Endothelial cell of umbilical vein (primary cell): ENCODE results near the gene PGP. TPM values are rescaled to one million over a fixed set of nuclear protein-coding genes. Genes with fewer than 3 reads are reported as not detected.

Source experiments
- BruUV-seq: library from RNA; stranded (reverse); fragments of 400-500 nt; replicated peaks from 2 replicates; lab custom pipeline; 2021; lab: Mats Ljungman, UMichigan
- CTCF ChIA-PET: fragments of 300-600, 350-600 bp; sonication (Branson Sonifier 250); formaldehyde crosslinking; loops from one replicate; lab custom pipeline; 2021; ENCODE audit warnings: antibody characterized with exemption, inconsistent platforms; lab: Charles Lee
- POLR2A ChIA-PET: fragments of 300-600, 350-600 bp; sonication (Branson Sonifier 250); formaldehyde crosslinking; loops from one replicate; lab custom pipeline; 2021; ENCODE audit warnings: antibody characterized with exemption, inconsistent platforms; lab: Charles Lee
- DNase-seq: peaks from one replicate; pipeline ENCODE4 v3.0.0-alpha.2; 2011; ENCODE audit warnings: low read depth, low spot score
- FAIRE-seq: peaks from 2 replicates; lab custom pipeline; 2011; peaks lifted over from hg19 to GRCh38; lab: Jason Lieb, UNC
- H2AFZ ChIP-seq: 2 replicates; pipeline ENCODE4 v1.6.0; 2012; ENCODE audit warnings: low read depth, low read length, control low read depth, inconsistent platforms
- H3K27ac ChIP-seq: 2 replicates; pipeline ENCODE4 v1.5.1; 2011; ENCODE audit warnings: low read depth, mild to moderate bottlenecking, control low read depth, low read length, moderate library complexity; ENCODE audit not compliant: insufficient read depth
- H3K27me3 ChIP-seq, 2 experiments: 2 replicates each; pipeline versions ENCODE4 v1.6.0 to v1.6.1; 2011; ENCODE audit warnings: low read length in 2 of 2, mixed read lengths in 1 of 2; ENCODE audit not compliant: control insufficient read depth in 2 of 2, insufficient read depth in 2 of 2
- H3K36me3 ChIP-seq, 2 experiments: 2 replicates in 1 of 2; 3 replicates in 1 of 2; pipeline ENCODE4 v1.5.1; 2011; ENCODE audit warnings: low read length in 2 of 2, mild to moderate bottlenecking in 1 of 2, moderate library complexity in 1 of 2; ENCODE audit not compliant: control insufficient read depth in 2 of 2, insufficient read depth in 2 of 2; ENCODE audit errors: extremely low read depth in 1 of 2
- H3K4me1 ChIP-seq: 3 replicates; pipeline ENCODE4 v1.5.1; 2011; ENCODE audit warnings: mild to moderate bottlenecking, low read length; ENCODE audit not compliant: control insufficient read depth, insufficient read depth; ENCODE audit errors: extremely low read depth
- H3K4me2 ChIP-seq: 2 replicates; pipeline ENCODE4 v1.6.1; 2011; ENCODE audit warnings: low read length, control low read depth, mixed read lengths; ENCODE audit not compliant: insufficient read depth
- H3K4me3 ChIP-seq, 3 experiments: fragments of 200-600 bp in 1 of 3; sonication (generic), shearing (Covaris generic) in 1 of 3; replicated peaks in 1 of 3; 2 replicates each; pipeline ENCODE4 v1.5.1; 2011 to 2016; ENCODE audit warnings: control low read depth in 3 of 3, low read length in 3 of 3, mild to moderate bottlenecking in 2 of 3, inconsistent platforms in 1 of 3, low read depth in 1 of 3, moderate library complexity in 1 of 3; ENCODE audit not compliant: insufficient read depth in 1 of 3
- H3K79me2 ChIP-seq: 2 replicates; pipeline ENCODE4 v1.6.0; 2012; ENCODE audit warnings: low read length, inconsistent platforms; ENCODE audit not compliant: control insufficient read depth, insufficient read depth
- H3K9ac ChIP-seq: replicated peaks from 2 replicates; pipeline ENCODE3; 2011; ENCODE audit warnings: low read length, control low read depth; ENCODE audit not compliant: insufficient read depth; ENCODE audit errors: extremely low read depth
- H3K9me1 ChIP-seq: replicated peaks from 3 replicates; pipeline ENCODE4 v1.6.0; 2011; ENCODE audit warnings: mild to moderate bottlenecking, low read length; ENCODE audit not compliant: control insufficient read depth, insufficient read depth; ENCODE audit errors: extremely low read depth
- H3K9me3 ChIP-seq: replicated peaks from 2 replicates; pipeline ENCODE4 v1.5.1; 2012; ENCODE audit warnings: low read length, inconsistent platforms; ENCODE audit not compliant: control insufficient read depth, insufficient read depth
- H4K20me1 ChIP-seq: replicated peaks from 2 replicates; pipeline ENCODE3; 2011; ENCODE audit warnings: mild to moderate bottlenecking, low read length; ENCODE audit not compliant: control insufficient read depth, insufficient read depth; ENCODE audit errors: extremely low read depth
- MYC ChIP-seq: IDR thresholded peaks from one replicate; pipeline ENCODE4 v1.6.1; 2011; ENCODE audit warnings: mild to moderate bottlenecking, low read depth, low read length
- POLR2AphosphoS5 ChIP-seq: IDR thresholded peaks from 2 replicates; pipeline ENCODE4 v1.6.1; 2012; ENCODE audit warnings: low read depth, mild to moderate bottlenecking, control low read depth, low read length, moderate library complexity; ENCODE audit not compliant: insufficient read depth
- dilution Hi-C: fragments of 300-500 bp; cut with MboI; formaldehyde crosslinking; loops from one replicate; pipeline ENCODE4 v1.15.0; 2019; ENCODE audit warnings: low sequenced_read_pairs; ENCODE audit not compliant: extremely low pct_ligation_motif_present
- intact Hi-C: fragments of 100-400 bp; cut with micrococcal nuclease; formaldehyde crosslinking; loops from one replicate; pipeline ENCODE4 v1.10.0; 2022
- polyA plus RNA-seq, 4 experiments: library from polyadenylated mRNA; depleted of rRNA in 3 of 4; stranded (reverse) in 3 of 4; unstranded in 1 of 4; fragments of >200 nt; gene quantifications; 2 replicates each; pipeline versions ENCODE4 v1.2.1 to v1.2.3, GENCODE V29; 2011 to 2012; ENCODE audit warnings: missing spikeins in 1 of 4
- total RNA-seq: library from RNA; stranded (reverse); gene quantifications from 2 replicates; pipeline ENCODE4 v1.2.3, GENCODE V29; 2021
- TF ChIP-seq, protein P1 (sequence below), 2 donors: IDR thresholded peaks; 1 replicate in 1 of 2; 2 replicates in 1 of 2; pipeline ENCODE4 v1.5.1; 2011; ENCODE audit warnings: low read length in 2 of 2, mild to moderate bottlenecking in 2 of 2, moderate library complexity in 2 of 2, control low read depth in 1 of 2, inconsistent platforms in 1 of 2, low read depth in 1 of 2; ENCODE audit not compliant: insufficient read depth in 1 of 2; ENCODE audit errors: extremely low read depth in 1 of 2

PGP gene
- total and polyA plus RNA-seq, 2 donors (not counting 3 experiments of a cell fraction or from before 2014, with no cell fraction given) = 28.5 to 29.6 TPM

DNA sequence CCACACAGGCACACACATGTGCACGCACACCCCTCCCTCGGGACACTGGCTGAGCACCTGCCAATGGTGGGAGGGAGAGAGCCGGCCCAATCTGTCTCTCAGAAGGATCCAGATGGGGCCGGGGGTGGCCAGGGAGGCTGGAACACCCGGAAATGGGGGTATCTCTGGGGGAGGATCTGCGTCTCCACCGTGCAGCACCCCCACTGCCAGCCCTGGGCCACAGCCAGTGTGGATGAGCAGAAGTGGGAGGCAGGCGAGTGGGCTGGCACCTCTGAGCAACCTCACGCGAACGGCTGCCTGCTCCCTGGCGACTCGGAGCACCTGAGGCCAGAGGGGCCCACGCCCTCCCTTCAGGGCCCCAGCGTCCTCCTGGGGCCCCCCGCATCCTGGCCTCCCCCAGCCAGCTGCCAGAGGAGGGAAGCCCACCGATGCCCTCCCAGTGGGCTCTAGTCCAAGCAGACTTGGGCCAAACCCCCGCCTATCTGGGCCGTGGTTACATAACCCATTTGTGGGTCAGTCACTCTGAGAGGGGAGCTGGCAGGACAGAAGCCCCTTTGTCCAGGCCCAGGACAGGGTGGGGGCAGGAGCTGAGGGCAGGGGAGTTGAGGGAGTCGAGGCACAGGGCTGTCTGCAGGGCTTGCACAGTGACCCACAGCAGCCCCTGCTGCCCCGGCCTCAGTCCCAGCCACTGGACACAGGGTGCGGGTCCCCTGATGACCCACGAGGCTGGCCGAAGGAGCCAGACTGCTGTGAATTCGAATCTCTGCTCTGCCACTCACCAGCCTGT, 23.8 kb downstream of the PGP start:
- BruUV-seq = no TSS peak
- Histone ChIP-seq H3K9me1 (no peaks in the 10 kb centered on the region), H3K4me1 (no peaks in the 10 kb centered on the region), H3K4me3 (no peak overlapping the region), H4K20me1 (no peaks in the 10 kb centered on the region), H3K4me2 (no peak overlapping the region), H3K36me3 (no peaks in the 10 kb centered on the region), H3K79me2 (no peaks in the 10 kb centered on the region), H2AFZ (no peak overlapping the region), H3K27ac (no peak overlapping the region), H3K9me3 (no peaks in the 10 kb centered on the region), H3K27me3 (peaks cover 10 to 13% of the 10 kb centered on the region in 2 experiments), H3K9ac (no peak overlapping the region)
- CTCF ChIA-PET = no interaction called here
- POLR2A ChIA-PET = interaction anchor here (0.9 kb wide), 1 partner anchor 35 kb away, joined by 4 read pairs; the partner anchor contains the start of gene TRAF7
- DNase-seq = no peak
- intact Hi-C loops = no loop called here
- dilution Hi-C loops = no loop called here
- TF ChIP-seq MYC (no peak), POLR2AphosphoS5 (no peak)
- TF ChIP-seq, protein P1, sequence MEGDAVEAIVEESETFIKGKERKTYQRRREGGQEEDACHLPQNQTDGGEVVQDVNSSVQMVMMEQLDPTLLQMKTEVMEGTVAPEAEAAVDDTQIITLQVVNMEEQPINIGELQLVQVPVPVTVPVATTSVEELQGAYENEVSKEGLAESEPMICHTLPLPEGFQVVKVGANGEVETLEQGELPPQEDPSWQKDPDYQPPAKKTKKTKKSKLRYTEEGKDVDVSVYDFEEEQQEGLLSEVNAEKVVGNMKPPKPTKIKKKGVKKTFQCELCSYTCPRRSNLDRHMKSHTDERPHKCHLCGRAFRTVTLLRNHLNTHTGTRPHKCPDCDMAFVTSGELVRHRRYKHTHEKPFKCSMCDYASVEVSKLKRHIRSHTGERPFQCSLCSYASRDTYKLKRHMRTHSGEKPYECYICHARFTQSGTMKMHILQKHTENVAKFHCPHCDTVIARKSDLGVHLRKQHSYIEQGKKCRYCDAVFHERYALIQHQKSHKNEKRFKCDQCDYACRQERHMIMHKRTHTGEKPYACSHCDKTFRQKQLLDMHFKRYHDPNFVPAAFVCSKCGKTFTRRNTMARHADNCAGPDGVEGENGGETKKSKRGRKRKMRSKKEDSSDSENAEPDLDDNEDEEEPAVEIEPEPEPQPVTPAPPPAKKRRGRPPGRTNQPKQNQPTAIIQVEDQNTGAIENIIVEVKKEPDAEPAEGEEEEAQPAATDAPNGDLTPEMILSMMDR (IDR thresholded peaks at IDR 0.05; ENCODE audit: extremely low read depth in 1 of 2, insufficient read depth in 1 of 2, low read depth in 1 of 2, low read length in 2 of 2) = no peak
- no peak for FAIRE-seq
